CD4-positive, alpha-beta T cell treated with Interferon alpha-2 for 1 hour (primary cell): ENCODE results near the gene NEUROG1.

ENCODE experiments used
- DNase-seq, 2 donors: peaks; one replicate each; pipeline ENCODE4 v3.0.0-alpha.2; 2020 to 2022

NEUROG1 gene

GRCh38 chr5:135561266-135561665 lies 25.5 kb upstream of the NEUROG1 start:
- DNase-seq = no peak

GRCh38 chr5:135560858-135561257 lies 25.1 kb upstream of the NEUROG1 start:
- DNase-seq = peak; percentile 54 to 56

GRCh38 chr5:135559354-135559753 lies 23.6 kb upstream of the NEUROG1 start:
- DNase-seq = no peak

- no peak for DNase-seq
These were observed 21.5 kb upstream of the NEUROG1 start for GRCh38 chr5:135557076-135557838.

GRCh38 chr5:135556620-135557019 lies 20.9 kb upstream of the NEUROG1 start:
- no peak for DNase-seq

- DNase-seq = no peak
These were observed 19.8 kb upstream of the NEUROG1 start for GRCh38 chr5:135555530-135555929.

- no peak for DNase-seq
These were observed 18.1 kb upstream of the NEUROG1 start for GRCh38 chr5:135553688-135554462.

GRCh38 chr5:135551593-135552447 lies 16.1 kb upstream of the NEUROG1 start:
- peak; percentile 36 to 60 for DNase-seq

- DNase-seq = no peak
These were observed 13.6 kb upstream of the NEUROG1 start for GRCh38 chr5:135549413-135549812.

GRCh38 chr5:135547590-135548254 lies 12.0 kb upstream of the NEUROG1 start:
- DNase-seq = no peak

- no peak for DNase-seq
These were observed 11.1 kb upstream of the NEUROG1 start for GRCh38 chr5:135546912-135547311.

- no peak for DNase-seq
These were observed 10.3 kb upstream of the NEUROG1 start for GRCh38 chr5:135546101-135546500.

GRCh38 chr5:135545099-135545498 lies 9.3 kb upstream of the NEUROG1 start:
- DNase-seq = no peak

- no peak for DNase-seq
These were observed 7.9 kb upstream of the NEUROG1 start for GRCh38 chr5:135543485-135544304.

- DNase-seq = no peak
These were observed 7.3 kb upstream of the NEUROG1 start for GRCh38 chr5:135543001-135543484.

GRCh38 chr5:135541807-135542502 lies 6.2 kb upstream of the NEUROG1 start:
- no peak for DNase-seq

GRCh38 chr5:135539430-135540005 lies 3.8 kb upstream of the NEUROG1 start:
- no peak for DNase-seq

GRCh38 chr5:135538261-135538660 lies 2.5 kb upstream of the NEUROG1 start:
- no peak for DNase-seq

GRCh38 chr5:135537745-135538144 lies 2.0 kb upstream of the NEUROG1 start:
- no peak for DNase-seq

- DNase-seq = no peak
These were observed 1.5 kb upstream of the NEUROG1 start for GRCh38 chr5:135537271-135537670.

GRCh38 chr5:135535420-135535819 lies 344 bp downstream of the NEUROG1 start:
- DNase-seq = no peak
